IMR-90 (cell line): Measurements from ENCODE around the gene CENPK. TPM values are rescaled to one million over a fixed set of nuclear protein-coding genes. Genes with fewer than 3 reads are reported as not detected.

Experiments used
- ATAC-seq: fragments of 200-7000 bp; cut with Tn5 transposase; 2 replicates; pipeline ENCODE4 v1.9.1; 2020; ENCODE audit warnings: low read depth, mild to moderate bottlenecking, moderate library complexity
- BruUV-seq: library from RNA; stranded (reverse); fragments of 400-500 nt; replicated peaks from 2 replicates; lab custom pipeline; 2021; lab: Mats Ljungman, UMichigan
- CTCF ChIA-PET: fragments of 300-600 bp; formaldehyde crosslinking; extraction: SDS; loops from one replicate; lab custom pipeline; 2021; ENCODE audit warnings: antibody characterized with exemption; lab: Yijun Ruan, JAX
- POLR2A ChIA-PET: fragments of 300-600 bp; sonication (Branson Sonifier 250); formaldehyde crosslinking; loops from one replicate; lab custom pipeline; 2022; ENCODE audit warnings: antibody characterized with exemption; ENCODE audit not compliant: unreplicated experiment; lab: Charles Lee
- DNase-seq: peaks from one replicate; pipeline ENCODE4 v3.0.0; 2013
- H2AFZ ChIP-seq: replicated peaks from 2 replicates; pipeline ENCODE3; 2013; ENCODE audit warnings: low read length, mild to moderate bottlenecking; ENCODE audit not compliant: poor library complexity
- H2AK5ac ChIP-seq: 2 replicates; pipeline ENCODE4 v1.6.1; 2013; ENCODE audit warnings: low read depth, low read length, inconsistent platforms
- H2AK9ac ChIP-seq: replicated peaks from 2 replicates; pipeline ENCODE3; 2013; ENCODE audit warnings: mild to moderate bottlenecking, low read depth, low read length, moderate library complexity; ENCODE audit not compliant: poor library complexity
- H2BK120ac ChIP-seq: 2 replicates; pipeline ENCODE4 v1.6.1; 2013; ENCODE audit warnings: low read depth, low read length, inconsistent platforms
- H2BK15ac ChIP-seq: 3 replicates; pipeline ENCODE4 v1.6.1; 2013; ENCODE audit warnings: low read depth, low read length, inconsistent platforms
- H2BK20ac ChIP-seq: 2 replicates; pipeline ENCODE4 v1.6.1; 2013; ENCODE audit warnings: low read depth, mild to moderate bottlenecking, inconsistent platforms, low read length, moderate library complexity
- H2BK5ac ChIP-seq: 2 replicates; pipeline ENCODE4 v1.6.1; 2013; ENCODE audit warnings: mild to moderate bottlenecking, low read depth, low read length, inconsistent platforms; ENCODE audit not compliant: poor library complexity, severe bottlenecking
- H3K14ac ChIP-seq: replicated peaks from 2 replicates; pipeline ENCODE4 v1.6.1; 2013; ENCODE audit warnings: low read depth, low read length, inconsistent platforms
- H3K18ac ChIP-seq: 2 replicates; pipeline ENCODE4 v1.6.1; 2013; ENCODE audit warnings: low read depth, low read length, control low read depth
- H3K23ac ChIP-seq: 2 replicates; pipeline ENCODE4 v1.6.1; 2013; ENCODE audit warnings: low read depth, low read length, inconsistent platforms
- H3K27ac ChIP-seq: 2 replicates; pipeline ENCODE4 v1.5.1; 2013; ENCODE audit warnings: mild to moderate bottlenecking, control low read depth, low read length; ENCODE audit not compliant: insufficient read depth
- H3K27me3 ChIP-seq: 2 replicates; pipeline ENCODE4 v1.6.1; 2013; ENCODE audit warnings: low read length; ENCODE audit not compliant: control insufficient read depth, insufficient read depth
- H3K36me3 ChIP-seq: 2 replicates; pipeline ENCODE4 v1.6.1; 2013; ENCODE audit warnings: low read length, mixed read lengths; ENCODE audit not compliant: control insufficient read depth, insufficient read depth
- H3K4ac ChIP-seq: 2 replicates; pipeline ENCODE4 v1.6.1; 2013; ENCODE audit warnings: low read depth, low read length, inconsistent platforms
- H3K4me1 ChIP-seq: 2 replicates; pipeline ENCODE4 v1.6.1; 2013; ENCODE audit warnings: low read length, mixed read lengths; ENCODE audit not compliant: control insufficient read depth, insufficient read depth
- H3K4me2 ChIP-seq: 2 replicates; pipeline ENCODE4 v1.6.1; 2013; ENCODE audit warnings: low read depth, mild to moderate bottlenecking, control low read depth, low read length, moderate library complexity
- H3K4me3 ChIP-seq: 2 replicates; pipeline ENCODE4 v1.5.1; 2013; ENCODE audit warnings: low read depth, mild to moderate bottlenecking, control low read depth, low read length, moderate library complexity; ENCODE audit not compliant: insufficient read depth
- H3K56ac ChIP-seq: 2 replicates; pipeline ENCODE4 v1.6.1; 2013; ENCODE audit warnings: low read length, inconsistent platforms; ENCODE audit not compliant: insufficient read depth; ENCODE audit errors: extremely low read depth
- H3K79me1 ChIP-seq, 2 experiments: 2 replicates each; pipeline ENCODE4 v1.6.1; 2013; ENCODE audit warnings: low read length in 2 of 2, inconsistent platforms in 1 of 2, low read depth in 1 of 2
- H3K9ac ChIP-seq: 2 replicates; pipeline ENCODE4 v1.6.1; 2013; ENCODE audit warnings: low read depth, low read length, control low read depth
- H3K9me1 ChIP-seq: 2 replicates; pipeline ENCODE4 v1.6.1; 2013; ENCODE audit warnings: low read length, inconsistent platforms; ENCODE audit not compliant: insufficient read depth
- H3K9me3 ChIP-seq: 2 replicates; pipeline ENCODE4 v1.6.1; 2013; ENCODE audit warnings: low read length; ENCODE audit not compliant: control insufficient read depth, insufficient read depth
- H4K20me1 ChIP-seq: 2 replicates; pipeline ENCODE4 v1.6.1; 2013; ENCODE audit warnings: low read length, inconsistent platforms; ENCODE audit not compliant: insufficient read depth
- H4K5ac ChIP-seq: 2 replicates; pipeline ENCODE4 v1.6.1; 2013; ENCODE audit warnings: mild to moderate bottlenecking, low read depth, low read length, control low read depth
- H4K8ac ChIP-seq, 2 experiments: 2 replicates each; pipeline ENCODE4 v1.6.1; 2013; ENCODE audit warnings: low read depth in 2 of 2, low read length in 2 of 2, control low read depth in 1 of 2, inconsistent platforms in 1 of 2
- H4K91ac ChIP-seq: 2 replicates; pipeline ENCODE4 v1.6.1; 2013; ENCODE audit warnings: low read depth, low read length, inconsistent platforms; ENCODE audit not compliant: insufficient read depth
- BHLHE40 ChIP-seq: fragments of 150-350 bp; IDR thresholded peaks from 2 replicates; pipeline ENCODE4 v1.6.1; 2016; ENCODE audit warnings: mild to moderate bottlenecking, low read depth, low read length
- CEBPB ChIP-seq: IDR thresholded peaks from 2 replicates; pipeline ENCODE4 v1.6.1; 2012; ENCODE audit warnings: low read depth, low read length, improper control_type of control experiment
- CTCF ChIP-seq: conservative IDR thresholded peaks from 2 replicates; pipeline ENCODE4 v1.5.1; 2012; ENCODE audit warnings: mild to moderate bottlenecking, low read depth, low read length, improper control_type of control experiment
- ELK1 ChIP-seq: fragments of 150-350 bp; IDR thresholded peaks from 2 replicates; pipeline ENCODE4 v1.6.1; 2016; ENCODE audit warnings: low read depth, mild to moderate bottlenecking, low read length, moderate library complexity, borderline replicate concordance
- MAFK ChIP-seq: IDR thresholded peaks from 2 replicates; pipeline ENCODE4 v1.6.1; 2012; ENCODE audit warnings: low read depth, low read length, improper control_type of control experiment
- MAZ ChIP-seq: IDR thresholded peaks from 2 replicates; pipeline ENCODE4 v1.6.1; 2012; ENCODE audit warnings: low read depth, mild to moderate bottlenecking, low read length, improper control_type of control experiment, moderate library complexity, borderline replicate concordance
- NFE2L2 ChIP-seq: fragments of 150-350 bp; IDR thresholded peaks from 2 replicates; pipeline ENCODE4 v1.6.1; 2016; ENCODE audit warnings: low read depth, mild to moderate bottlenecking, low read length
- POLR2A ChIP-seq: IDR thresholded peaks from 2 replicates; pipeline ENCODE4 v1.6.1; 2012; ENCODE audit warnings: mild to moderate bottlenecking, low read depth, low read length
- RCOR1 ChIP-seq: IDR thresholded peaks from 2 replicates; pipeline ENCODE4 v1.6.1; 2012; ENCODE audit warnings: mild to moderate bottlenecking, low read length, improper control_type of control experiment; ENCODE audit not compliant: insufficient replicate concordance
- WGBS, 2 experiments: methylation state at CpG; one replicate each; pipeline versions ENCODE4 v1.1.5 to v1.1.7; 2013; ENCODE audit warnings: missing lambda C conversion rate in 2 of 2; ENCODE audit not compliant: insufficient read length in 1 of 2; ENCODE audit errors: extremely low coverage in 2 of 2; 5-methylcytosine and 5-hydroxymethylcytosine counted together
- dilution Hi-C: fragments of 300-500 bp; cut with HindIII; formaldehyde crosslinking; loops from one replicate; pipeline ENCODE4 v1.14.3; 2018; ENCODE audit warnings: low sequenced_read_pairs; ENCODE audit not compliant: unreplicated experiment
- in situ Hi-C: fragments of 300-500 bp; cut with MboI; formaldehyde crosslinking; loops from 3 replicates; pipeline ENCODE4 v1.14.3; 2019; ENCODE audit warnings: low sequenced_read_pairs, inconsistent platforms, mixed read lengths
- intact Hi-C: fragments of 100-400 bp; cut with micrococcal nuclease; formaldehyde crosslinking; loops from 2 replicates; pipeline ENCODE4 v1.10.0; 2022
- polyA plus RNA-seq, 3 experiments: library from polyadenylated mRNA; depleted of rRNA; stranded (reverse); fragments of >200 nt; gene quantifications; 2 replicates each; pipeline ENCODE4 v1.2.3, GENCODE V29; 2012; ENCODE audit warnings: low replicate concordance in 1 of 3
- total RNA-seq: library from RNA; depleted of rRNA; stranded (reverse); fragments of >200 nt; gene quantifications from 2 replicates; pipeline ENCODE4 v1.2.3, GENCODE V29; 2012

The CENPK gene
- total and polyA plus RNA-seq, 2 of the 4 experiments (the other 2 are of a cell fraction) = 5.6 to 9.4 TPM

- no peaks in the 10 kb centered on the region for H3K36me3 ChIP-seq
- no peak overlapping the region for H3K9ac ChIP-seq
- H3K4me2 ChIP-seq = peak overlapping the region; percentile 13; the same call in 1 of the 2 replicates
- no peak for ATAC-seq
- in situ Hi-C loops (no loop called here), intact Hi-C loops (no loop called here), dilution Hi-C loops (no loop called here)
- no peaks in the 10 kb centered on the region for H3K79me1 ChIP-seq
- no peak overlapping the region for H4K5ac ChIP-seq
- no peak overlapping the region for H3K4ac ChIP-seq
- no peak overlapping the region for H2BK5ac ChIP-seq
- ChIA-PET POLR2A (interaction anchor here (0.7 kb wide), 1 partner anchor 462 kb away, joined by 6 read pairs; no protein-coding TSS in a partner anchor), CTCF (no interaction called here)
- no peaks in the 10 kb centered on the region for H3K4me1 ChIP-seq
- no peaks in the 10 kb centered on the region for H3K9me1 ChIP-seq
- no peak overlapping the region for H3K4me3 ChIP-seq
- H2AK9ac ChIP-seq = no peak overlapping the region
- no peak overlapping the region for H4K91ac ChIP-seq
- BruUV-seq = no TSS peak
- TF ChIP-seq RCOR1 (no peak), NFE2L2 (0 out of 2 replicates have a peak, but pooled peaks have one; percentile 5), ELK1 (no peak), CEBPB (no peak), MAZ (no peak), MAFK (no peak), POLR2A (no peak), BHLHE40 (no peak), CTCF (no peak)
- no peak overlapping the region for H2AK5ac ChIP-seq
- no peak overlapping the region; a peak in 1 of 4 replicates for H4K8ac ChIP-seq
- no peak overlapping the region for H3K14ac ChIP-seq
- no peaks in the 10 kb centered on the region for H3K27me3 ChIP-seq
- no CpG with 5 or more reads among the region's 3 CpGs for WGBS, 2 experiments
- no peaks in the 10 kb centered on the region for H3K9me3 ChIP-seq
- no peak overlapping the region for H3K56ac ChIP-seq
- H3K23ac ChIP-seq = no peak overlapping the region
- no peaks in the 10 kb centered on the region for H4K20me1 ChIP-seq
- no peak overlapping the region for H3K18ac ChIP-seq
- DNase-seq = peak; percentile 65
- no peak overlapping the region for H2BK15ac ChIP-seq
- no peak overlapping the region for H3K27ac ChIP-seq
- H2BK120ac ChIP-seq = no peak overlapping the region
- H2AFZ ChIP-seq = no peak overlapping the region
- no peak overlapping the region for H2BK20ac ChIP-seq
Observed at GRCh38 chr5:65506961-65507360, 56.0 kb downstream of the CENPK start.
